ENCODE results near the gene C1QTNF6. TPM values are rescaled to one million over a fixed set of nuclear protein-coding genes. Genes with fewer than 3 reads are reported as not detected.

C1QTNF6 gene
- total RNA-seq, 1 donor from 2014 or later = 5.1 TPM

DNA sequence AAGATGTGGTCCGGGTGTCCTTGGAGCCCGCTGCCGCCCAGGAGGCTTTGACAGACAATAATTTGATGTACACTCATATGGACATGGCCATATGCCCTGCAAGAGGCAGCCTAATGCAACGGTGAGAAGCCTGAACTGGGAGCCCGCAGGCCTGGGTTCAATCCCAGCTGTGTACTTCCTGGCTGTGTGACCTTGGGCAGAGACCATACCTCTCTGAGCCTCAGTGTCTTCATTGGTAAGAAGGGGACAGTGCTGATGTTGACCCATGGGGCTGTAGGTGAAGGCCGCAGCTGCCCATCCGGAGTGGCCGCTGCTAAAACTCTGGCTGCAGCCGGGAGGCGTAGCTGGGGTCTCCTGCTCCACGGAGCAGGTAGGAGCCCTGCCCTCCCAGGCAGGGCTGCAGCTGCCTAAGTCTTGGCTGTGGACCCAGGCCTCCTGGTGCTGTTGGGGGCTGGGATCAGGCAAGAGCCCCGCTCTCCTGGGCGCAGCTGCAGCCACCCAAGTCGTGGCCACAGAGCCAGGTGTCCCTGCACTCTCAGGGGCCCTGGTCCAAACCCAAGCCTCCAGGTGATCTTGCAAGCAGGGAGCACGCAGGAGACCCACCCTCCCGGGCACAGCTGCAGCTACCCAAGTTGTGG lies 47.2 kb downstream of the C1QTNF6 start:
- no peak overlapping the region for H3K4me3 ChIP-seq (ENCODE audit: low read depth, low read length)
- DNase-seq (ENCODE audit: low read depth) = no peak
- H3K27me3 ChIP-seq (ENCODE audit: control insufficient read depth, insufficient read depth, low read length) = peaks cover 9% of the 10 kb centered on the region
- TF ChIP-seq CTCF (IDR thresholded peaks at IDR 0.05; ENCODE audit: insufficient read depth, low read length, poor library complexity, severe bottlenecking) = no peak
- no peaks in the 10 kb centered on the region for H3K36me3 ChIP-seq (ENCODE audit: control insufficient read depth, insufficient read depth, low read length)

DNA sequence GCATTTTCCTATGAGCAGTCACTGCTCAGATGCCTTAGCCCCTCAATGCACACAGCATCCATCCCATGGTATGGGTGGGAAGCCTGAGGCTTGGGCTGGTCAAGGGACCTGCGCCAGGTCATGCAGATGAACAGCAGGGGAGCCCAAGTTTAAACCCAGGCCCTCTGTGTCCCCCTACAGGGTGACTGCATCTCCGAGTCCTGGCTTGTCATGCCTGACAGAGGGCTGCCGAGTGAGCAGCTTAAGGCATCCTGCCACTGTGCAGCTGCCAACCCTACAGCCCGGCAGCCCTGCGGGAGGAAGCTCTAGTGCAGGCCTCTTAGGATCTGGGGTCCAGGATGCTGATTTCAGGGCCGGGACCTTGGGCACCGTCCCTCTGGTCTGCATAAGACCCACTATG lies 48.3 kb downstream of the C1QTNF6 start:
- DNase-seq (ENCODE audit: low read depth) = no peak
- Histone ChIP-seq H3K36me3 (ENCODE audit: control insufficient read depth, insufficient read depth, low read length) (no peaks in the 10 kb centered on the region), H3K27me3 (ENCODE audit: control insufficient read depth, insufficient read depth, low read length) (peaks cover 6% of the 10 kb centered on the region), H3K4me3 (ENCODE audit: low read depth, low read length) (no peak overlapping the region)
- no peak for TF ChIP-seq CTCF (IDR thresholded peaks at IDR 0.05; ENCODE audit: insufficient read depth, low read length, poor library complexity, severe bottlenecking)

DNA sequence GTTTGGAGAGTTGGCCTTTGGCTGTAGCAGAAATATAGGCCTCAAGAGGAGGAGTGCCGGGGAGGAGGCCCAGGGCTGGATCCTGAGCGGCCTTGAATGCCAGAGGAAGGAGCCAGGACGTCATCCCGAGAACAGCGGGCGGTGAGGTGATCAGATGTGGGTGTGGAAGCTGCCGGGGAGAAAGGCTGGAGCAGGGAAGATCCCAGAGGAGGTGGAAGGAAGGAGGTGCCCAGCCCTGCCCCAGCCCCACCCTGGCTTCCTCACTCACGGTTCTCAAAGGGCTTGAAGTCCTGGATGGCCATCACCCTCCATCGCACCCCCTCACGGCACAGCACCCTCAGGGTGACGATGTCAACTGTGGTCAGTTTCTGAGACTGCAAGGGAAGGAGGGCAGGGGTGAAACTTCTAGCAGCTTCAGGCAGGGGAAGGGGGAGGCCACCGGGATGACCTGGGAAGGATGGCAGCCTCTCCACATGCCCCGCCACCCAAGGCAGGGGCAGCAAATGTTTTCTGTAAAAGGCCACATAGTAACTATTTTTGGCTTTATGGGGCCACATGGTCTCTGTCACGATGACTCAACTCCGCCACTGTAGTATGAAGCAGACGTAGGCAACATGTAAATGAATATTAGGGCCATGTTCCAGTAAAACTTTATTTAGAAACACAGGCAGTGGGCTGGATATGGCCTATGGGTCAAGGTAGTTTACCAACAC lies 49.0 kb downstream of the C1QTNF6 start:
- no peak for TF ChIP-seq CTCF (IDR thresholded peaks at IDR 0.05; ENCODE audit: insufficient read depth, low read length, poor library complexity, severe bottlenecking)
- peaks cover 6% of the 10 kb centered on the region for H3K27me3 ChIP-seq (ENCODE audit: control insufficient read depth, insufficient read depth, low read length)
- no peak for DNase-seq (ENCODE audit: low read depth)
- H3K36me3 ChIP-seq (ENCODE audit: control insufficient read depth, insufficient read depth, low read length) = no peaks in the 10 kb centered on the region
- no peak overlapping the region for H3K4me3 ChIP-seq (ENCODE audit: low read depth, low read length)

GRCh38 chr22:37137903-37138665 lies 50.0 kb downstream of the C1QTNF6 start:
- TF ChIP-seq CTCF (IDR thresholded peaks at IDR 0.05; ENCODE audit: insufficient read depth, low read length, poor library complexity, severe bottlenecking) = no peak
- no peak overlapping the region for H3K4me3 ChIP-seq (ENCODE audit: low read depth, low read length)
- no peaks in the 10 kb centered on the region for H3K36me3 ChIP-seq (ENCODE audit: control insufficient read depth, insufficient read depth, low read length)
- H3K27me3 ChIP-seq (ENCODE audit: control insufficient read depth, insufficient read depth, low read length) = peaks cover 9% of the 10 kb centered on the region
- no peak for DNase-seq (ENCODE audit: low read depth)

GRCh38 chr22:37137131-37137530 lies 50.9 kb downstream of the C1QTNF6 start:
- DNase-seq (ENCODE audit: low read depth) = no peak
- Histone ChIP-seq H3K36me3 (ENCODE audit: control insufficient read depth, insufficient read depth, low read length) (no peaks in the 10 kb centered on the region), H3K27me3 (ENCODE audit: control insufficient read depth, insufficient read depth, low read length) (peaks cover 7% of the 10 kb centered on the region), H3K4me3 (ENCODE audit: low read depth, low read length) (no peak overlapping the region)
- TF ChIP-seq CTCF (IDR thresholded peaks at IDR 0.05; ENCODE audit: insufficient read depth, low read length, poor library complexity, severe bottlenecking) = no peak

All from kidney epithelial cell (primary cell).